ENCODE results near the gene UBE2G1.

- TF ChIP-seq TAF1 (IDR thresholded peaks at IDR 0.05; ENCODE audit: borderline replicate concordance, low read depth, low read length) = no peak
- no peak for TF ChIP-seq POLR2AphosphoS5 (IDR thresholded peaks at IDR 0.05; ENCODE audit: low read depth, low read length)
Observed at GRCh38 chr17:4233668-4234258, 132.7 kb downstream of the UBE2G1 start.

Data from GM12892 (cell line).